ENCODE results near the gene ALDH8A1.

ALDH8A1 gene

DNA sequence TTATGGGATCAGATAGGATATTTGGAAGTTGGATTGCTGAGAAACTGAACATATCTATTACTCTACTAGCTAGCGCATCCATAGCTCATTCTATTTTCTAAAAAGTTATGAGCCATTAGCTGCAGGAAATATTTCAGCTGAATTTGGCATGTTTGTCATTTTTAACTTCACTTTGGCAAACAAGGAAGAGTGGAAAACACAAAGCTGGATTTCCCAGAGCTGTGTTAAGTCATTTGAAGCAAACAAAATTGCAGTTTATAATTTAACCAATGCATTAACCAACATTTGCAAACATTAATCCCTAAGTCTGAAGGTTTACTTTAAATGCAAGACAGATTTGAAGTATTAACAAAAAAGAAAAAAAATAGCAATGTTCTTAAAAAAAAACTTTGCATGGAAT is 1.2 kb downstream of the ALDH8A1 start:
- no peak for DNase-seq

GRCh38 chr6:134948142-134948541 is 1.8 kb downstream of the ALDH8A1 start:
- DNase-seq: no peak

- DNase-seq: no peak
These were observed 4.9 kb downstream of the ALDH8A1 start for GRCh38 chr6:134945045-134945444.

- no peak for DNase-seq
These were observed 6.3 kb downstream of the ALDH8A1 start for GRCh38 chr6:134943522-134944111.

- DNase-seq: no peak
These were observed 11.0 kb downstream of the ALDH8A1 start for GRCh38 chr6:134938896-134939295.

- no peak for DNase-seq
These were observed 12.5 kb downstream of the ALDH8A1 start for GRCh38 chr6:134937426-134937825.

- DNase-seq: no peak
These were observed 13.0 kb downstream of the ALDH8A1 start for GRCh38 chr6:134936931-134937330.

GRCh38 chr6:134936476-134936875 is 13.4 kb downstream of the ALDH8A1 start:
- DNase-seq: no peak

GRCh38 chr6:134934793-134935485 is 15.0 kb downstream of the ALDH8A1 start:
- DNase-seq: peak; percentile 59 to 74

DNA sequence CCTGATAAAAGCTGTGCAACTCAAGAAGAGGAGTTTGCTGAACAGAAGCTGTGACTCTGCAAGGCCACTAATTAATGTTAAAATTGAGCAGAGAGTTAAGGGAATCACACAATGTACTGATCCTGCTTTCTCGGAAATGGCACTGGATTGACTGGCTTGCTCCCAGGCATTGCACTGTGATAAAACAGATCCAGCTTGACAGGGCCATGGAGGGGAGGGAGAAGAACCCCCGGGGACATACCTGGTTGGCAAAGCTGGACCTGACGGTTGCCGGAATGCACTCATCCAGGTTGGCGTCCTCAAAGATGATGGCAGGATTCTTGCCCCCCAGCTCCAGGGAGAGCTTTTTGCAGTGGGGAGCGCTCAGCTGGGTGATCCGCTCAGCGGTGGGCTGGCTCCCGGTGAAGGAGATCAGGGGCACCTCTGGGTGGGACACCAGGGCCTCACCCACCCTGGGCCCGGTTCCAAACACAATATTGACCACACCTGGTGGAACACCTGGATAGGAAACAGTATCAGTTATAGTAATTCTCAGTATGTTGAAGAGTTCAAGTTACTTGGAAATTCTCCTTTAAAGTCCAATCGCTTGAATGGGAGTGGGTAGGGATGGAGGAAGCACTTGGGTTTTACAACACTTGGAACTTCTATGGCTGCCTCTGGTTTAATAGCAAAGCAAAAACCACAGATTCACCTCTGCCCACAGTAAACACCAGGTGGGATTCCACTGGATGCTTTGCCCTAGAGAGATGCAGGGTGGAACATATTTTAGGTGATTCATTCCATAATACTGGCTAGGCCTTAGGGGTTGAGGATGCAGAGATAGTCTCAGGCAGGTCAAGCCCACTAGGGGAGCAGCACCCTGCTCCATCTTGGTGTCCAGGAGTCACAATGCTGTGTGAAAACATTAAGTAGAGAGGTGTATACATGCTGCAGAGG is 17.1 kb downstream of the ALDH8A1 start:
- no peak for DNase-seq

DNA sequence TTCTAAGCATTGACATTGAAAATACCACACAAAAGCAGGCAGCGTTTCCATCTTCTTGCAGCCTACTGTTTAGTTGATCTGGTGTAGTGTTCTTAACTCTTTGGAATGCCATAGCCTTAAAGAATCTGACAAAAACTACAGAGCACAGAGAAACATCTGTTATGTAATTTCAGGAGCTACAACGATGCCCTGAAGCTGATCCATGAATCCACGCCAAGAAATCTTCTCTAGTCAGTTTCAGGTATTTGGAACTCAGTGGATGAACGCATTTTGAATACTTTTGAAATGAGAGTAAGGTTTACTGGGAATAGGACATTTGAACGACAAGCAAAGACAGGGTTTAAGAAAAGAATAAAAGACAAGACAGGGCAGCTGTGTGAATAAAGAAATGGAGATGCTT is 17.8 kb downstream of the ALDH8A1 start:
- DNase-seq: no peak

DNA sequence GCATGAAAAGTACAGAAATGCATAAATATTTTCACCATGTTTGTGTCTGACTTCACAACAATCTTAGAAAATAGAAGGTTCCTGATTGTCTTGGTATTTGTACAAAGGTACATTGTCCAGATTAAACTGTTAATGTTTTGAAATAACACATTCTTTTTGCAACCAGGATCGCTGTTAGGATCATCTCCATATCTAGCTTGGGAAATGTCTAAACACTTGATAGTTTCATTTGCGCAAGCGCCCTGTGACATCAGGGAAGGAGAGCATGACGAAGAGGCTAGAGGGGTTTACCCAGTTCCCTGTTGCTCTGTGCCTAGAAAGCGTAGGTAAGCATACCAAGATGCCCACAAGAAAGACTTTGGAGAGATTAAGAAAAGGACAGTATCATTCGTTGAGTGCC is 19.4 kb downstream of the ALDH8A1 start:
- DNase-seq: no peak

GRCh38 chr6:134928151-134928900 is 21.6 kb downstream of the ALDH8A1 start:
- DNase-seq: peak in 1 of 2 experiments; percentile 16

GRCh38 chr6:134925800-134926199 is 24.1 kb downstream of the ALDH8A1 start:
- no peak for DNase-seq

GRCh38 chr6:134921721-134922261 is 28.1 kb downstream of the ALDH8A1 start:
- DNase-seq: no peak

- no peak for DNase-seq
These were observed 28.6 kb downstream of the ALDH8A1 start for GRCh38 chr6:134921276-134921675.

DNA sequence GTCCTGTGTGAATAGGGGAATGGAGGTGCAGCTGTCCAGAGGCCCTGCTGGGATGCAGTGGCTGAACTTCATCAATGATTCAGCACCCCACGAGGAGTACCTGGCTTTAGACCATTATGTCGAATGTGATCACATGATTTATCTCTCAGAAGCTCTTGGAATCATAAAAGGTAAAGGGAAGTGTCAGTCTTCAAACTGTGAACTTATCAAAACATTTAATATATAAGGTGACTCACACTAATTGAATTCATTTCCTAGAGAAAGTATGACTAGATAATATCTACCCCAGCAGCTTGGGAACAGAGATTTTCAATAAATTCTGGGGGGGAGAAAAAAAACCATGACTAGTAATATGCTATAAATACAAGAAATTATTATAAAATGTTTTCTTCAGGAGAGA is 29.5 kb downstream of the ALDH8A1 start:
- no peak for DNase-seq

DNA sequence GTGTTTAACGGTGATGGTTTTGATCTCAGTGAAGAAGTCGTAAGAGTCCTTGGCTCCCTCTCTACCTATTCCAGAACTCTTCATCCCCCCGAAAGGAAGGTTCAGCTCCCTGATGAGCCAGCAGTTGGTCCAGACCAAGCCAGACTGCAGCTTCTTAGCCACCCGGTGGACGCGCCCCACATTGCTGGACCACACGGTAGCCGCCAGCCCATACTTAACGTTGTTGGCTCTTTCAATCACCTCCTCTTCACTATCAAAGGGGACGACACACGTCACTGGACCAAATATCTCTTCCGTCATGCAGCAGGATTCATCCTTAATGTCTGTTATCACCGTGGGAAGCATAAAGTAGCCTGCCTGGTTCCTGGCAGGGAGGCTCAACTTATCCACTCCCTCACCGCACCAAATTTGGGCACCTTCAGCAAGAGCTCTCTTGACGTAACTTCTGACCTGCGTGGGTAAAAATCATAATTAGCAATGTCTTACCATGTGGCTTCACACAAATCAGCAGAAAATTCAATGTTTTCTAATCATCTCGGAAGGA is 31.4 kb downstream of the ALDH8A1 start:
- no peak for DNase-seq

- DNase-seq: no peak
These were observed 38.4 kb downstream of the ALDH8A1 start for GRCh38 chr6:134911547-134911946.

DNA sequence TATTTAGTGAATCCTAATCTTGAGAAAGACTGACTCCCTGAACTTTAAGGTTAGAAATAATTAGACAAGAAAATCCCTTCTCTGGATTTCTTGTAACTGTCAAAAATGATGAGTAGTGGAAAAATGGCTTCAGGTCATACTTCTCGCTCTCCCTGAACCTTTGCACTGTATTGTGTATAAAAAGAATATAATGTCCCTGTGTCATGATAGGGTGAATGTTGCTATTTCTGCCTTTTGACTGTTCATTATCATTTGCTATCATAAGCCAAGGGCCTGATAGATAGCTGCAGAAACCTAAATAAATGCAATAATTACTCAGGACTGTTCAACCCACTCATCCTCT is 39.3 kb downstream of the ALDH8A1 start:
- DNase-seq: no peak

- DNase-seq: no peak
These were observed 40.0 kb downstream of the ALDH8A1 start for GRCh38 chr6:134909701-134910592.

Data from NCI-H526 (cell line).